GM12878 (cell line): ENCODE data around the gene GTPBP1. TPM values are rescaled to one million over a fixed set of nuclear protein-coding genes. Genes with fewer than 3 reads are reported as not detected.

Experiments used
- ATF2 ChIP-seq: IDR thresholded peaks from 2 replicates; pipeline ENCODE4 v1.6.1; 2012; ENCODE audit warnings: low read length, inconsistent platforms
- E4F1 ChIP-seq: fragments of 450-650 bp; IDR thresholded peaks from 2 replicates; pipeline ENCODE4 v1.6.1; 2018; ENCODE audit warnings: borderline replicate concordance, mild to moderate bottlenecking; ENCODE audit not compliant: partially characterized antibody
- FOS ChIP-seq: IDR thresholded peaks from 3 replicates; pipeline ENCODE4 v1.6.1; 2011; ENCODE audit warnings: borderline replicate concordance; ENCODE audit not compliant: insufficient read length; ENCODE audit errors: extremely low read depth
- FOXK2 ChIP-seq: fragments of 450-650 bp; IDR thresholded peaks from 2 replicates; pipeline ENCODE4 v1.6.1; 2017; ENCODE audit warnings: mild to moderate bottlenecking, moderate library complexity
- HCFC1 ChIP-seq: fragments of 150-350 bp; IDR thresholded peaks from 2 replicates; pipeline ENCODE4 v1.6.1; 2014; ENCODE audit warnings: low read length
- JUNB ChIP-seq: IDR thresholded peaks from 2 replicates; pipeline ENCODE4 v1.6.1; 2016; ENCODE audit warnings: antibody characterized with exemption, mild to moderate bottlenecking
- JUND ChIP-seq: IDR thresholded peaks from 2 replicates; pipeline ENCODE4 v1.6.1; 2012; ENCODE audit warnings: low read depth, mild to moderate bottlenecking, low read length, improper control_type of control experiment, moderate library complexity
- NFXL1 ChIP-seq: fragments of 450-650 bp; IDR thresholded peaks from 2 replicates; pipeline ENCODE4 v1.6.1; 2017; ENCODE audit warnings: antibody characterized with exemption, mild to moderate bottlenecking, borderline replicate concordance
- NKRF ChIP-seq: fragments of 450-650 bp; conservative IDR thresholded peaks from 2 replicates; pipeline ENCODE4 v1.6.1; 2017; ENCODE audit warnings: mild to moderate bottlenecking, moderate library complexity
- NR2C1 ChIP-seq: fragments of 450-650 bp; IDR thresholded peaks from 2 replicates; pipeline ENCODE4 v1.6.1; 2017; ENCODE audit warnings: antibody characterized with exemption, mild to moderate bottlenecking, moderate library complexity
- NR2F1 ChIP-seq: fragments of 450-650 bp; conservative IDR thresholded peaks from 2 replicates; pipeline ENCODE4 v1.6.1; 2017; ENCODE audit warnings: mild to moderate bottlenecking
- RAD21 ChIP-seq: IDR thresholded peaks from 2 replicates; pipeline ENCODE4 v1.6.1; 2011; ENCODE audit warnings: mild to moderate bottlenecking, low read depth, low read length, moderate library complexity; ENCODE audit not compliant: insufficient read depth
- SIN3A ChIP-seq: IDR thresholded peaks from 2 replicates; pipeline ENCODE4 v1.6.1; 2012; ENCODE audit warnings: low read depth, low read length, improper control_type of control experiment
- SMC3 ChIP-seq: IDR thresholded peaks from 2 replicates; pipeline ENCODE4 v1.6.1; 2011; ENCODE audit warnings: low read length, improper control_type of control experiment, borderline replicate concordance
- SP1 ChIP-seq: IDR thresholded peaks from one replicate; pipeline ENCODE4 v1.6.1; 2011; ENCODE audit warnings: low read depth, low read length
- YBX1 ChIP-seq: fragments of 450-650 bp; IDR thresholded peaks from 2 replicates; pipeline ENCODE4 v1.6.1; 2016; ENCODE audit warnings: antibody characterized with exemption
- ZNF687 ChIP-seq: fragments of 450-650 bp; IDR thresholded peaks from 2 replicates; pipeline ENCODE4 v1.6.1; 2017; ENCODE audit warnings: mild to moderate bottlenecking, moderate library complexity
- polyA plus RNA-seq, 11 experiments: library from polyadenylated mRNA; depleted of rRNA in 4 of 11; unstranded in 6 of 11; stranded (reverse) in 5 of 11; fragments of >200 nt; fragmentation: Nextera tagmentation in 4 of 11; fragmentation: Illumina TruSeq in 1 of 11; extraction: Ambion mirVana in 4 of 11; extraction: Trizol in 1 of 11; gene quantifications; 1 replicate in 1 of 11; 2 replicates in 10 of 11; pipeline versions ENCODE4 v1.2.1 to v1.2.3, GENCODE V29; 2011 to 2016; ENCODE audit warnings: inconsistent platforms in 2 of 11, missing spikeins in 2 of 11, low read depth in 1 of 11
- total RNA-seq, 4 experiments: library from RNA; depleted of rRNA in 3 of 4; stranded (reverse); fragments of >200 nt in 3 of 4; fragmentation: Illumina TruSeq in 1 of 4; extraction: Trizol in 1 of 4; gene quantifications; 2 replicates each; pipeline versions ENCODE4 v1.2.1 to v1.2.3, GENCODE V29; 2013 to 2021
- TF ChIP-seq, protein P1 (sequence below): fragments of 450-650 bp; IDR thresholded peaks from 2 replicates; pipeline ENCODE4 v1.6.1; 2017; ENCODE audit warnings: mild to moderate bottlenecking

GTPBP1 gene
- total and polyA plus RNA-seq, 10 of the 15 experiments (the other 5 are each of a cell fraction or from before 2014, with no cell fraction given) = 0.89 to 63.1 (median 34.2) TPM

GRCh38 chr22:38755911-38756532 lies 50.3 kb downstream of the GTPBP1 start, which contains the start of gene SUN2 (continued):
- TF ChIP-seq ATF2 = no peak
- TF ChIP-seq FOS = no peak
- no peak for TF ChIP-seq HCFC1
- no peak for TF ChIP-seq NR2F1
- TF ChIP-seq SIN3A = no peak
- TF ChIP-seq SMC3 = no peak
- no peak for TF ChIP-seq RAD21
- TF ChIP-seq NKRF = peak; percentile 37; the same call in 1 of the 2 replicates
- no peak for TF ChIP-seq NFXL1
- peak; percentile 22; the same call in 1 of the 2 replicates for TF ChIP-seq ZNF687
- TF ChIP-seq FOXK2 = no peak
- no peak for TF ChIP-seq YBX1
- TF ChIP-seq SP1 = peak; percentile 90
- TF ChIP-seq, protein P1, sequence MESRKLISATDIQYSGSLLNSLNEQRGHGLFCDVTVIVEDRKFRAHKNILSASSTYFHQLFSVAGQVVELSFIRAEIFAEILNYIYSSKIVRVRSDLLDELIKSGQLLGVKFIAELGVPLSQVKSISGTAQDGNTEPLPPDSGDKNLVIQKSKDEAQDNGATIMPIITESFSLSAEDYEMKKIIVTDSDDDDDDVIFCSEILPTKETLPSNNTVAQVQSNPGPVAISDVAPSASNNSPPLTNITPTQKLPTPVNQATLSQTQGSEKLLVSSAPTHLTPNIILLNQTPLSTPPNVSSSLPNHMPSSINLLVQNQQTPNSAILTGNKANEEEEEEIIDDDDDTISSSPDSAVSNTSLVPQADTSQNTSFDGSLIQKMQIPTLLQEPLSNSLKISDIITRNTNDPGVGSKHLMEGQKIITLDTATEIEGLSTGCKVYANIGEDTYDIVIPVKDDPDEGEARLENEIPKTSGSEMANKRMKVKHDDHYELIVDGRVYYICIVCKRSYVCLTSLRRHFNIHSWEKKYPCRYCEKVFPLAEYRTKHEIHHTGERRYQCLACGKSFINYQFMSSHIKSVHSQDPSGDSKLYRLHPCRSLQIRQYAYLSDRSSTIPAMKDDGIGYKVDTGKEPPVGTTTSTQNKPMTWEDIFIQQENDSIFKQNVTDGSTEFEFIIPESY = no peak
- TF ChIP-seq JUND = no peak
- no peak for TF ChIP-seq JUNB
- TF ChIP-seq NR2C1 = no peak; the same call in 1 of the 2 replicates
- TF ChIP-seq E4F1 = no peak
